HG02588 (cell line): ENCODE results near the gene GCNT1.
"Not testable (repeated sequence)": the region's sequence is repeated elsewhere in the genome, so short reads cannot be mapped to it uniquely, and the experiment has no call there.

Source experiments
- ATAC-seq: cut with Tn5 transposase; IDR thresholded peaks from one replicate; pipeline ENCODE4 v1.9.1; 2021; ENCODE audit warnings: mild to moderate bottlenecking, moderate library complexity; ENCODE audit not compliant: unreplicated experiment

GCNT1 gene

DNA sequence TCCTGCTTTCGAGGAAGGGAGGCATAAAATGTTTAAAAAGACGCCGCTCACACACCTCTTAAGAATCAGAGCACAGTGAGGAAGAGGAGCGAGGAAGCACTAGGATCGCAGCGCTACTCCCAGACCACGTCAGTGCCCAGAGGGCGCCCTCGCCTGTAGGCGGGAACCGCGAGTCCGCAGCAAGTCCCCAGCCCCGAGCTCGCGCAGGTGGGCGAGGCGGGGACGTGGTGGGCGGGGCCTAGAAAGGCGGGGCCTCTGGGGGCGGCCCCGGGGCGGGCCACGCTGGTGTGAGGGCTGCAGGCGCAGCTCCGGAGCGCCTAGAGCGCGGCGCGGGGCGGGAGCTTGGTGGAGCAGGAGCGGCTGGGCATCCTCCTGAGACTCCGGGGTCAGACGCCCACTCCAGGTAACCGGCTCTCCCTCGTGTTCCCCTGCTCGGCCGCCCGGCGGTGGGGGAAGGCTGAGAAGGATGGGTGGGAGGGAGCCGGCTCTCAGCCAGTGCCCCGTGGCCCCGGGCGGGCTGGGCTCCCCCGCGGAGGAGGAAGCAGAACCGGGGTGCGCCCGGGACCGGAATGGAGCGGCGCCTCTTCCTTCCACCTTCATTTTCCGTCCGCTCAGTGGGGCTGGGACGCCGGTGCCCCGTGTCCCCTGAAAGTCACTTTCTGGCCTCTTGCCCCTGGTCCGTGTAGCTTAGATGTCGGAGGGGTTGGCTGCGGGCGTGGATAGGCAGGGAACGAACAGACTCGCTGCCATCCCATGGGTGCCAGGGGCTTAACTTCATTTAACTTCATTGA, at the start of gene GCNT1:
Gene GCNT1 (plus strand): TSS at position 280 of the 791 bp plus-strand sequence. CDS start 43,200 bp downstream, outside the sequence.
- peak; percentile 90 for ATAC-seq

DNA sequence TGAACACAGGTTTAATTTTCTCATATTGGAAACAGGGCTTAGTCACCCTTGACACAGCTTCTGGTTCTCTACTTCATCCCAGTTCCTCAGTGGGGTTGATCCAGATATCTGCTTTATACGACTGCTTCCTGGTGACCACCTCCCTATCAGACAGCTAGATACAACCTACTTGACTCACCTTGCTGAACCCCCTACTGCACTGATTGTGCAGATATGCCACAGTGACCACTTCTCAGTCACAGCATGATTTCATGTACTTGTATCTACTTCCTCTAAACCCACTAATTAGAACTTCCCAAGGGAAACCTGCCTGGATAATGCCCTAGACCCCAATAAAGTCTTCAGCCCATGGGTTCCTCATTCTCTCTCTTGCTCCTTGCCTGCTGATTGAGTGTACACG, 46.3 kb upstream of the GCNT1 start:
- ATAC-seq: no peak

DNA sequence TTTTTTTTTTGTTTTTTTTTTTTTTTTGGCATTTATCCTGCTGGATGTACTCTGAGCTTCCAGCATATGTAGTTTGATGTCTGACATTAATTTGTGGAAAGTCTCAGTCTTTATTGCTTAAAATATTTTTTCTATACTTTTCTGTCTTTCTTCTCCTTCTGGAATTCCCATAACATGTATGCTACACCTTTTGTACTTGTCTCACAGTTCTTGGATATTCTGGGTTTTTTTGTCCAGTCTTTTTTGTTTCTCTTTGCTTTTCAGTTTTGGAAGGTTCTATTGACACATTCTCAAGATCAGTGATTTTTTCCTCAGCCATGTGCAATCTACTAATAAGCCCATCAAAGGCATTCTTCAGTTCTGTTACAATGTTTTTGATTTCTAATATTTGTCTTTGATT, 45.3 kb upstream of the GCNT1 start:
- ATAC-seq: no peak

DNA sequence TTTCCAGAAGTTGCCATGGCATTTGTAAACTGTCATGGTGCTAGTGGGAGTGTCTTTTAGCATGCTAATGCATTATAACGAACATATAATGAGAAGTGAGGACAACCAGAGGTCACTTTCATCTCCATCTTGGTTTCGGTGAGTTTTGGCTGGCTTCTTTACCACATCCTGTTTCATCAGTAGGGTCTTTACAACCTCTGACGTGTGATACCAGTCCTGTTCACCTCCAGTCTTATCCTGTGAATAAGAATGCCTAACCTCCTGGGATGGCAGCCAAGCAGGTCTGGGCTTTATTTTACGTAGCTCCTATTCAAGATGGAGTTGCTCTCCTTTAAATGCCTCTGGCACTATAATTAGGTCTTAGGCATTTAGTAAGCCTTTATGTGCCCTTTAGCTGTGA, 44.3 kb upstream of the GCNT1 start:
- no peak for ATAC-seq

DNA sequence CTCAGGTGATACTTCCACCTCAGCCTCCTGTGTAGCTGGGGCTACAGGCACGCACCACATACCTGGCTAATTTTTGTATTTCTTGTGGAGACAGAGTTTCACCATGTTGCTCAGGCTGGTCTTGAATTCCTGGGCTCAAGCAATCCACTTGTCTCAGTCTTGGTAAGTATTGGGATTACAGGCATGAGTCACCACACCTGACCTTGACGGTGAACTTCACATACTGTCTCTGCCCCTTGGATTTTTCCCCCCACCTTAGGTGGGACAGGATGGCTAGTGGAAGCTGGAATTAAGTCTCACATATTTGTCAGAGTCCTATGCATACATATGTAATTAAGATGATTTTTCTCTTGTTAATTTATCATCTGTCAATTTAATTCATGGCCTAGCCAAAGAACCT, 43.8 kb upstream of the GCNT1 start:
- ATAC-seq: no peak

DNA sequence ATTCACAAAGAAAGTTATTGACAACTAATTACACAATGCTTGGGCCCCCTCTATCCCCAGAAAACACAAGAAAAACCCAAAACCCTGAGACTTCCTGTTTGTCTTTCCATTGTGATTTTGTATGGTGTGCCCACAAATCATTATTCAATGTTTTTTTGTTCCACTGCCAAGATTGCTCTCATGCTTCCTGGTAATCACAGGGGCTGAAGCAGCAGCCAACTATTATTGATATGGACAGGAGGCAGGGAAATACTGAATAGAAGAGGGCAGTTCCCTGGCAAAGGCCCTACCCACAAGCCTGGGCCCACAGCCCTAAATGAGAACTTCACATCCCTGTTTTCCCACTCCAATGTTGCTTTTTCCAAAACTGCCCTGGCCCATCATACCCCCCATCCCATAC, 43.3 kb upstream of the GCNT1 start:
- no peak for ATAC-seq

DNA sequence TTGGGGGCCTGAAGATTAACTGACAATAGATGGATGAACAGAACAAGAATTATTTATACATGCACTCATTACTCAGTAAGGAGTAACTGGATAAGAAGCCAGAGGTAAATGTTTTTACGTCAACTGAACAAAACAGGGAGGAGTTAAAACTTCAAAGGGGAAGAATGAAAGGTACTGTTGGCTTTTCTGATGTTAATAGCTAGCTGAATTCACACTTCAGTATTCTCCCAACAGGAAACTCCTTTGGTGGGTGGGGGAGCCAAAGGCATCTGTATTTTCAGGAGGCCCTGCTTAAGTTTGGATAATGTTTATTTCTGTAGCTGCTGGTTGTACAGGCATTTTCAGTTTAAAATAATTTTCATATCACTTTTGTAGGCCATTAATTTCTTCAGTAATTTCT, 41.6 kb upstream of the GCNT1 start:
- ATAC-seq: no peak

DNA sequence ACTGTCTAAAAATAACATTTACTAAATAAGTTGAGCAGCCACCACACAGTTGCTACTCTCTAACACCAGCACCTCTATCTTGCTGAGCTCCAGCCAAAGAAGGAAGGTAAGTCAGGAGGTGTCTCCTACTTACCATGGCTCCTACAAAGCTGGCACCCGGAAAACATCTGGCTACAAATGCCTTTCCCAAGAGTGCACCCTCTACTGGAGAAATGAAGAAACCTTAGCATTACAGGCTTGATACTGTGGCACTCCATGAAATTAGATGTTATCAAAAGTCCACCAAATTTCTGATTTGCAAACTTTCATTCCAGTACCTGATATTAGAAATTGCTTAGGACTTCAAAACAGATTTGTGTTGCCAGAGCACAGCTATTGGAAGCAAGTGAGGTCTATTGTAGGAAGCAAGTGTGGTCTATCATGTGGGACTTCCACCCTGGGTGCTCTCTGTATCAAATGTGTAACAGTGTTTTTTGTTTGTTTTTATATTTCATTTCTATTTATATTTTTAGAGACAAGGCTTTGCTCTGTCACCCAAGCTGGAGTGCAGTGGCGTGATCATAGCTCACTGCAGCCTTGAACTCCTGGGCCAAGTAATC, 39.1 kb upstream of the GCNT1 start:
- no peak for ATAC-seq

DNA sequence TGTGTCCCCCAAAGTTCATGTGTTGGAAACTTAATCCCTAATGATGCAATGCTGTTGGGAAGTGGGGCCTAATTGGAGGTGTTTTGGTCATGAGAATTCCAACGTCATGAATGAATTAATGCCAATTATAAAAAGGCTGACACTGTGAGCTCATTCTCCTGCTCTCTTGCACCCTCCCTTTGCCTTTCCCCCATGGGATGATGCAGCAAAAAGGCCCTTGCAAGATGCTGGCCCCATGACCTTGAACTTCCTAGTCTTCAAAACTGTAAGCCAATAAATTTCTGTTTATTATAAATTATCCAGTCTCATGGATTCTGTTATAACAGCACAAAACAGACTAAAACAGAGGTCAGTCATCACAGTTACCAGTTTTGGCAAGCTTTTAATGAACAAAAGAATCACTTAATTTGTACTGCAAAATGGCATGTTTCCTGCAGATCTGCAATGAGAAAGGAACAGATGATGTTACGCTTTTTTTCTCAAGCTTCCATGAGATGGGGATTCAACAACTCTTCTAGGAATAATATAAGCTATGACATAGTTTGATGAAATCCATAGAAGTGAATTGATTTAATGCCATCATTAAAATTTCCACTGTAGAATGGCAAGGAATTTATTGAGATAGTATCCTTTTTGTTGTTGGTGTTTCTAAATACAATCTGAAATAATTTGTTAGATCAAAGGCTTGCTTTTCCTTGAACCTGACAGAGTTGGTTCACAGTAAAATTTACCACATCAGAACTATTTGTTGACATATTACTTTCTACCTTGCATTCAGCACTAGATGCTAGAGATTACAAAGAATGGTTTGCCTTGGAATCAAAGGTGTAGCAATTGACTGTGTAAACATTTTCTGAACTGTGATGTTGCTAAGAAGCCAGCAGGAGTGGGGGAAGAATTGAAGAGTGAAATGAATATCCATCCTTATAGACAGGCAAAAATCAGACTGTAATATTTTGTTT, 35.5 kb upstream of the GCNT1 start:
- no peak for ATAC-seq

DNA sequence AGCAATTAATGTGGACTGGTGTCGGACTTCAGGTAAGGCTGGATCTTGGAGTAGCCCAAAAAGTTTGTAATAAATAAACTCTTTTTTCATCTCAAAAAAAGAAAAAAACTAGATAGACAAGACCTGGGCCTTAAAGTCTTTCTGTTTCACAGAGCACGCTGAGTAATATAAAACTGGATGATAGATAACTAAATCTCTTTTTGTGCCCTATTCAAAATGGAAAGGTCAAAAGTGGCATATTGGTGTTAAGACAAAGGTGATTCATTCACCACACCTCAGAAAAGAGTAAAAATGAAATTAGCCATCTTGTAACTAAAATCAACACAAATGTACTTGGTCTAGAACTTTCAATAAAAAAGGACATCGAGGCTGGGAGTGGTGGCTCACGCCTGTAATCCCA, 34.5 kb upstream of the GCNT1 start:
- ATAC-seq: no peak

DNA sequence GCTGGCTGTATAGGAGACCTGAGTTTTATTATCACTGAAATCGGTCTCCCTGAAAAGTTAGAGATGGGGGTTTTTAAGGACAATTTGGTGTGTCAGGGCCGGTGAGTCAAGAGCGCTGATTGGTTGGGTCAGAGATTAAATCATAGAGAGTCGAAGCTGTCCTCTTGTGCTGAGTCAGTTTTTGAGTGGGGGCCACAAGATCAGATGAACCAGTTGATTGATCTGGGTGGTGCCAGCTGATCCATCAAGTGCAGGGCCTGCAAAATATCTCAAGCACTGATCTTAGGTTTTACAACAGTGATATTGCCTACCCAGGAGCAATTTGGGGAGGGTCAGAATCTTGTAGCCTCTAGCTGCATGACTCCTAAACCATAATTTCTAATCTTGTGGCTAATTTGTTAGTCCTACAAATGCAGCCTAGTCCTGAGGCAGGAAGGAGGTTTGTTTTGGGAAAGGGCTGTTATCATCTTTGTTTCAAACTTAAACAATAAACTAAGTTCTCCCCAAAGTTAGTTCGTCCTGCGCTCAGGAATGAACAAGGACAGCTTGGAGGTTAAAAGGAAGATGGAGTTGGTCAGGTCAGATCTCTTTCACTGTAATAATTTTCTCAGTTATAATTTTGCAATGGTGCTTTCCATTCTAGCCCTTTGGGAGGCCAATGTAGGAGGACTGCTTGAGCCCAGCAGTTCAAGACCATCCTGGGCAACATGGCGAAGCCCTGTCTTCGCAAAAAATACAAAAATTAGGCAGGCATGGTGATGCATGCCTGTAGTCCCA, 33.1 kb upstream of the GCNT1 start:
- no peak for ATAC-seq

DNA sequence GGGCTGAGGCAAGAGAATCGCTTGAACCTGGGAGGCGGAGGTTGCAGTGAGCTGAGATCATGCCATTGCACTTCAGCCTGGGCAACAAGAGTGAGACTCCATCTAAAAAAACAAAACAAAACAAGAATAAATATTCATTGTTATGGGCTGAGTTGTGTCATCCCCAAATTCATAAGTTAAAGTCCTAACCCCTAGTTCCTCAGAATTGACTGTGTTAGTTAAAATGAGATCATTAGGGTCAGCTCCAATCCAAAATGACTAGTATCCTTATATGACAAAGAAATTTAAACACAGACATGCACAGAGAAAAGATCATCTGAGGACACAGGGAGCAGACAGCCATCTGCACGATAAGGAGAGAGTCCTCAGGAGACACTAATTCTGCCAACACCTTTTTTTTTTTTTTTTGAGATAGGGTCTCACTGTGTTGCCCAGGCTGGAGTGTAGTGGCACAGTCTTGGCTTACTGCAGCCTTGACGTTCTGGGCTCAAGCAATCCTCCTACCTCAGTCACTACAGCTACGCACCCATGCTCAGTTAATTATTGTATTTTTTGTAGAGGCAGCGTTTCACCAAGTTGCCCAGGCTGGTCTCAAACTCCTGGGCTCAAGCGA, 32.1 kb upstream of the GCNT1 start:
- no peak for ATAC-seq

DNA sequence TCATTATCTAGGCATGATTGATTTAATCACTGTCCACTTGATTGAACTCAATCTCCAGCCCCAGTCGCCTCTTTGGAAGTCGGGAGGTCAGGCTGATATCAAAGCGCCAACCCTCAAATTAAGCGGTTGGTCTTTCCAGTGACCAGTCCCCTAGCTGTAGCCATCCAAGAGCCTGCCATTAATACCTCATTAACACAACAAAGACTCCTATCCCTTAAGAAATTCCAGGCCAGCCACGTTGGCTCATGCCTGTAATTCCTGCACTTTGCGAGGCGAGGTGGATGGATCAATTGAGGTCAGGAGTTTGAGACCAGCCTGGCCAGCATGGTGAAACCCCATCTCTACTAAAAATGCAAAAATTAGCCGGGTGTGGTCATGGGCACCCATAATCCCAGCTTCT, 27.4 kb upstream of the GCNT1 start:
- ATAC-seq: no peak

DNA sequence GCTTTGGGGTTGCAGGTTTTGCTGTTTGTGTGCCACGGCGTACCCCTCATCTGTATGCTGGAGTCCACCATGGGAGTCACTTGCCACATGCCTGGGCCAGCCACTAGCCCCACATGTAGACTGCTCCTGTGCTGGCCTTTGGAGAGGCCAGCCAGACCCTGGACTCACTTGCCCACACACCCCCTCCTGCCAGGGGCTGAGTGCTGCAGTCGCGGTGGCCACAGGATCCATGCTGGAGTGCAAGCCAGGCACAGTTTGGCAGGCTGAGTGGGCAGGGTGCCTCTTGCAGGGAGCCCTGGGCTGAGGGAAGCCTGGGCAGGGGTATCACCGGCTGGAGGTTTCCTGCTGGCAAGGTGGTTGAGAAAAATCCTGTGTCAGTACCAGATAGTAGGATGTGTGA, 25.6 kb upstream of the GCNT1 start:
- no peak for ATAC-seq

DNA sequence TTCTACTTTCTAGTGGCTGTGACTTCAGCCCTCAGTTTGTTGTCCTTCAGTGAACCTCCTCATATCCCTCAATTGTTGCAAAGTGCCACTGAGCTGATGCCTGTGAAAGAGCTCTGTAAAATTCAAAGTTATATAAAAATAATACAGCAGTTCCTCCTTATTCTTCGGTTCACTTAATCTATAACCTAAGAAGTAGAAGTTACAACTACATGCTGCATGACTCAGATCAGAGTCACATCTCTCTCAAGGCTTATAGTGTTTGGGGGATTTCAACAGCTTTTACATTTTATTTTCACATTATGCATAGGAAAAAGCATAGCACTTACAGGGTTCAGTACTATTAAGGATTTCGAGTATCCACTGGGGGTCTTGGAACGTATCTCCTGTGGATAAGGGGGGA, 25.1 kb upstream of the GCNT1 start:
- ATAC-seq: no peak

DNA sequence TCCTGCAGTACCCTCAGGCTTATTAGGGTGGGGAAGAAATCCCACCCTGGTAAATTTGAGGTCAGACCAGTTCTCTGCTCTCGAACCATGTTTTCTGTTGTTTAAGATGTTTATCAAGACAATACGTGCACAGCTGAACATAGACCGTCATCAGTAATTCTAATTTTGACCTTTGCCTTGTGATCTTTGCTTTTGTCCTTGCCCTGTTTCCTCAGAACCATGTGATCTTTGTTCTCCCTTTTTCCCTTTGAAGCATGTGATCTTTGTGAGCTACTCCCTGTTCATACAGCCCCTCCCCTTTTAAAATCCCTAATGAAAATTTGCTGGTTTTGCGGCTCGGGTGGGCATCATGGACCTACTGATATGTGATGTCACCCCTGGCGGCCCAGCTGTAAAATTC, 24.1 kb upstream of the GCNT1 start:
- not testable (repeated sequence) for ATAC-seq

DNA sequence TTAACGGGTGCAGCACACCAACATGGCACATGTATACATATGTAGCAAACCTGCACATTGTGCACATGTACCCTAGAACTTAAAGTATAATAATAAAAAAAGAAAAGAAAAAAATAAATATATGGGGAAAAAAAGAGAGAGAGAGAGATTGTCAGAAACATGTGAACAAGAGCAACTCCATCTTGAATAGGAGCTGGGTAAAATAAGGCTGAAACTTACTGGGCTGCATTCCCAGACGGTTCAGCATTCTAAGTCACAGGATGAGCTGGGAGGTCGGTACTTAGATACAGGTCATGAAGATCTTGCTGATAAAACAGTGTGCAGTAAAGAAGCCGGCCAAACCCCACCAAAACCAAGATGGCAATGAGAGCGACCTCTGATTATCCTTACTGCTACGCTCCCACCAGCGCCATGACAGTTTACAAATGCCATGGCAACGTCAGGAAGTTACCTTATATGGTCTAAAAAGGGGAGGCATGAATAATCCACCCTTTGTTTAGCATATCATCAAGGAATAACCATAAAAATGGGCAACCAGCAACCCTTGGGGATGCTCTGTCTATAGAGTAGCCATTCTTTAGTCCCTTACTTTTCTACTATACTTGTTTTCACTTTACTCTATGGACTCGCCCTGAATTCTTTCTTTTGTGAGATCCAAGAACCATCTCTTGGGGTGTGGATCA, 21.8 kb upstream of the GCNT1 start:
- ATAC-seq: not testable (repeated sequence)

DNA sequence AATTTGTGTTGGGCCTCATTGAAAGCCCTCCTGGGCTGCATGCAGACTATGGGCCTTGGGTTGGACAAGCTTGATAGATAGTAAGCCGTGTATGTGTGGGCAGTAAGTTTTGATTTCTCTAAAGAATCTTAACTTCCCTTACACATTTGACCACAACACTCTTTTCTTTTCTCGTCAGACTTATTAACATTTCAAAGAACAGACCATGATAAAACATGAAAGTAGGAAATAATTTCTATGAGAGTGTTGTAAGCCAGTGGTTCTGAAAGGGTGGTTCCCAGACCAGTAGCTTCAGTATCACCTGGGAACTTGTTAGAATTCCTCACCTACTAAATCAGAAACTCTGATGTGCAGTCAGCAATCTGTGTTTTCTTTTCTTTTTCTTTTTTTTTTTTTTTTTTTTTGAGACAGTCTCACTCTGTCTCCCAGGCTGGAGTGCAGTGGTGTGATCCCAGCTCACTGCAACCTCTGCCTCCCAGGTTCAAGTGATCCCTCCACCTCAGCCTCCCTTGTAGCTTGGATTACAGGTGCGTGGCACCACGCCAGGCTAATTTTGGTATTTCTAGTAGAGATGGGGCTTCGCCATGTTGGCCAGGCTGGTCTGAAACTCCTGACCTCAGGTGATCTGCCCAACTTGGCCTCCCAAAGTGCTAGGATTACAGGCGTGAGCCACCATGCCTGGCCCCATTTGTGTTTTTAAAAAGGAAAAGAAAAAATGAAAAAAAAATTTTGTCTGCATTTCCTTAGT, 20.0 kb upstream of the GCNT1 start:
- peak; percentile 73 for ATAC-seq
